Activated CD4-positive, alpha-beta T cell treated with anti-CD3 and anti-CD28 coated beads, Interleukin-2, amount 50 U/mL, for 4 hours (primary cell): ENCODE measurements around the gene MAML2.

Experiments
- DNase-seq, 2 experiments: peaks; one replicate each; pipeline ENCODE4 v3.0.0-alpha.2; 2020

MAML2 gene

GRCh38 chr11:96342961-96343711 is at the start of gene MAML2:
Gene MAML2 (minus strand): TSS chr11:96343195. CDS start chr11:96341895, 1,300 bp downstream.
- DNase-seq, result peak; percentile 88 to 92

- DNase-seq, result no peak
These were observed 48.8 kb upstream of the MAML2 start for GRCh38 chr11:96391698-96392307.

GRCh38 chr11:96390488-96390792 is 47.4 kb upstream of the MAML2 start:
- no peak for DNase-seq

GRCh38 chr11:96389720-96390487 is 46.9 kb upstream of the MAML2 start, which contains the start of the genes CCDC82 and JRKL:
Gene CCDC82 (minus strand): TSS chr11:96389912. CDS start chr11:96384747, 5,165 bp downstream.
Gene JRKL (plus strand): TSS chr11:96390013. CDS start chr11:96390650, 637 bp downstream.
- DNase-seq, result peak; percentile 98 to 99

GRCh38 chr11:96388891-96389719 is 46.1 kb upstream of the MAML2 start:
- DNase-seq, result no peak

- no peak for DNase-seq
These were observed 42.2 kb upstream of the MAML2 start for GRCh38 chr11:96385187-96385586.

GRCh38 chr11:96384156-96384555 is 41.2 kb upstream of the MAML2 start:
- DNase-seq, result no peak

GRCh38 chr11:96376796-96377195 is 33.8 kb upstream of the MAML2 start:
- DNase-seq, result no peak

- no peak for DNase-seq
These were observed 30.8 kb upstream of the MAML2 start for GRCh38 chr11:96373826-96374225.

GRCh38 chr11:96367342-96367741 is 24.3 kb upstream of the MAML2 start:
- no peak for DNase-seq

GRCh38 chr11:96366024-96366423 is 23.0 kb upstream of the MAML2 start:
- no peak for DNase-seq

GRCh38 chr11:96365493-96365892 is 22.5 kb upstream of the MAML2 start:
- DNase-seq, result no peak

- no peak for DNase-seq
These were observed 18.8 kb upstream of the MAML2 start for GRCh38 chr11:96361778-96362177.

GRCh38 chr11:96358321-96358720 is 15.3 kb upstream of the MAML2 start:
- no peak for DNase-seq

- DNase-seq, result no peak
These were observed 14.8 kb upstream of the MAML2 start for GRCh38 chr11:96357794-96358193.

GRCh38 chr11:96356848-96357247 is 13.9 kb upstream of the MAML2 start:
- no peak for DNase-seq

- DNase-seq, result no peak
These were observed 708 bp downstream of the MAML2 start for GRCh38 chr11:96342014-96342960.

GRCh38 chr11:96341211-96342013 is 1.6 kb downstream of the MAML2 start:
- DNase-seq, result peak; percentile 51 to 60

- DNase-seq, result no peak
These were observed 2.5 kb downstream of the MAML2 start for GRCh38 chr11:96340555-96340885.

- DNase-seq, result no peak
These were observed 3.1 kb downstream of the MAML2 start for GRCh38 chr11:96339706-96340554.
